ENCODE results near the gene SRRM2. TPM values are rescaled to one million over a fixed set of nuclear protein-coding genes. Genes with fewer than 3 reads are reported as not detected.

Gene SRRM2
- total and polyA plus RNA-seq, 9 of the 15 experiments (the other 6 are each of a cell fraction or from before 2014, with no cell fraction given), result 26.7 to 563 (median 81.1) TPM

DNA sequence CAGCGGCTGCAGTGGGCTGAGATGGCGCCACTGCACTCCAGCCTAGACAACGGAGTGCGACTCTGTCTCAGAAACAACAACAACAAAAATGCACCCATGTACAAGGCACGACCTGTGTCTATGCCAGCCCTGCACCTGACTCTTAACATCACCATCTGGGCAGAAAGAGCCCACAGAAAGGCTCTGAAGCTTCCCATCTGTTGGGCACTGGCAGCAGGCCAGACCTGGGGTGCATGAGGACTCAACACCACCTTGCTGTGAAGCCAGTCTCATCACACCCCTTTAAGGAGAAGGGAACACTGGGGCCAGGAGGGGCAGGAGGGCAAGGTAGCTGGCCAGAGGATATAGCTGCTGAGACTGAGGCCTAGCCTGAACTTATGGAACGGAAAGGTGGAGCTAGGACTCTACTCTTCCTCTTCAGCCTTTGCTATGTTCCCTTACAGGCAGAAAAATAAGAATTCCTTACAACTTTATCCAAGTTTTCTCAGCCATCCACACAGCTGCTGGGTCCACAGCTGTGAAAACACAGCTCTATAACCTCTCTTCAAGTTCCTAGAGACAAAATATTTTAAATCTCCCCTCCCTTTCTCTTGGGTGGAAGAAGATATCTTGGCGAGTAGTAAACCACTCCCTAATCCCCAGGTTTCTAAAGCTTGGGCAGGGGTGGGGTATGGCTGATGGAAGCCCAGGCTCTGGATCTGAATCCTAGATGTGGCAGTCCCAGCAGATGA lies 21.9 kb downstream of the SRRM2 start:
- WGBS (ENCODE audit: insufficient coverage, low coverage, missing lambda C conversion rate), result 74% methylated on average over 7 of the region's 7 CpGs
- peaks cover 17 to 61% of the 10 kb centered on the region in 2 experiments; a peak in 4 of 5 replicates for H3K4me1 ChIP-seq (replicated peaks in 1 of 2; ENCODE audit: control insufficient read depth in 2 of 2, insufficient read depth in 2 of 2, low read length in 2 of 2)
- H3K9ac ChIP-seq (ENCODE audit: insufficient read depth in 1 of 2, low read depth in 2 of 2, low read length in 2 of 2), result 0 out of 4 replicates have a peak overlapping the region, but pooled peaks of 1 of the 2 experiments have one; percentile 1
- TF ChIP-seq NFIC (IDR thresholded peaks at IDR 0.05), result peak; percentile 36
- TF ChIP-seq, protein P1, sequence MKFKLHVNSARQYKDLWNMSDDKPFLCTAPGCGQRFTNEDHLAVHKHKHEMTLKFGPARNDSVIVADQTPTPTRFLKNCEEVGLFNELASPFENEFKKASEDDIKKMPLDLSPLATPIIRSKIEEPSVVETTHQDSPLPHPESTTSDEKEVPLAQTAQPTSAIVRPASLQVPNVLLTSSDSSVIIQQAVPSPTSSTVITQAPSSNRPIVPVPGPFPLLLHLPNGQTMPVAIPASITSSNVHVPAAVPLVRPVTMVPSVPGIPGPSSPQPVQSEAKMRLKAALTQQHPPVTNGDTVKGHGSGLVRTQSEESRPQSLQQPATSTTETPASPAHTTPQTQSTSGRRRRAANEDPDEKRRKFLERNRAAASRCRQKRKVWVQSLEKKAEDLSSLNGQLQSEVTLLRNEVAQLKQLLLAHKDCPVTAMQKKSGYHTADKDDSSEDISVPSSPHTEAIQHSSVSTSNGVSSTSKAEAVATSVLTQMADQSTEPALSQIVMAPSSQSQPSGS (CRISPR knock-in tag; IDR thresholded peaks at IDR 0.05), result no peak
- FAIRE-seq (no peak), ATAC-seq (no peak), DNase-seq (ENCODE audit: extremely low read depth in 1 of 4, low spot score in 3 of 4) (no peak)
- peaks cover 72% of the 10 kb centered on the region for H3K36me3 ChIP-seq (ENCODE audit: control insufficient read depth, insufficient read depth, low read length)
- intact Hi-C loops (cut with micrococcal nuclease), result no loop called here
- no peak overlapping the region for H3K4me3 ChIP-seq
- BruUV-seq (replicated peaks), result no TSS peak
- CTCF ChIA-PET (ENCODE audit: low intra/inter-chr PET ratio), result no interaction called here
- in situ Hi-C loops (cut with MboI), result no loop called here
- no peaks in the 10 kb centered on the region for H3K9me3 ChIP-seq (replicated peaks; ENCODE audit: control insufficient read depth, insufficient read depth, low read depth, low read length)
- H4K20me1 ChIP-seq (replicated peaks; ENCODE audit: control insufficient read depth, insufficient read depth, low read length), result peaks cover 15% of the 10 kb centered on the region; the same call in 1 of the 2 replicates
- H3K4me2 ChIP-seq (ENCODE audit: insufficient read depth, low read length), result no peak overlapping the region
- POLR2A ChIA-PET, result interaction anchor here (0.7 to 2.3 kb wide), 4 partner anchors 10 to 171 kb away, joined by 4 to 6 read pairs (median 5); no protein-coding TSS in a partner anchor
- H3K27me3 ChIP-seq (ENCODE audit: control insufficient read depth in 2 of 2, insufficient read depth in 2 of 2, low read length in 2 of 2), result no peaks in the 10 kb centered on the region
- no peaks in the 10 kb centered on the region for H3K9me1 ChIP-seq (ENCODE audit: control insufficient read depth, insufficient read depth, low read length)
- H3K79me2 ChIP-seq (ENCODE audit: control insufficient read depth, insufficient read depth, low read length), result peaks cover 42% of the 10 kb centered on the region
- no peak overlapping the region for H2AFZ ChIP-seq (ENCODE audit: low read depth, low read length)
- H3K27ac ChIP-seq (ENCODE audit: extremely low read depth, low read depth, low read length), result no peak overlapping the region
